GM12892 (cell line): ENCODE data around the gene MTLN.

Source experiments
- POLR2A ChIP-seq: IDR thresholded peaks from 2 replicates; pipeline ENCODE4 v1.6.1; 2011; ENCODE audit warnings: low read depth, low read length, control low read depth
- POLR2AphosphoS5 ChIP-seq: IDR thresholded peaks from 2 replicates; pipeline ENCODE4 v1.6.1; 2011; ENCODE audit warnings: low read depth, low read length, control low read depth

DNA sequence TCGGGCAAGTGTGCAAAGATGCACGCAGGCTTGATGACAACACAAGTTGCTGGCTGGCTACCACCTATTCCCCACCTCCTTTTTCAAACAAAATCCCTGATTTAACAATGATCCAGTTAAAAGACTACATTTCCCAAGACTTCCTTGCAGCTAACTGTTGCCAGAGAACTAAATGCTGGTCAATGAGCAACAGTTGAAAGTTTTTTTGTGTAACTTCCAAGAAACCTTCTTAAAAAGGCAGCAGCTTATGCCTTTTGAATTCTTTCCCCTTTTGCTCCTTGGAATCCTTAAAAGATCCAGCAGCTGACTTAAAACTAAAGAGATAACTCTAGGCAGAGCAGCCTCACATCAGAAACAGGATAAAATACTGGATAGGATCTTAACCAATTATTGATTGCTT, 46.1 kb downstream of the MTLN start:
- no peak for TF ChIP-seq POLR2A
- no peak for TF ChIP-seq POLR2AphosphoS5
